Measurements from ENCODE around the gene PYHIN1. TPM values are rescaled to one million over a fixed set of nuclear protein-coding genes. Genes with fewer than 3 reads are reported as not detected.

PYHIN1 gene
- total and polyA plus RNA-seq, 2 experiments from 2014 or later = not detected

GRCh38 chr1:158969166-158969565 is 37.8 kb downstream of the PYHIN1 start (continued):
- no peak for TF ChIP-seq EZH2 (IDR thresholded peaks at IDR 0.05; ENCODE audit: low read depth, unreplicated experiment)
- no peak for TF ChIP-seq POLR2AphosphoS5 (IDR thresholded peaks at IDR 0.05; ENCODE audit: low read depth)
- TF ChIP-seq CTCF (conservative IDR thresholded peaks at IDR 0.05; ENCODE audit: low read depth in 2 of 2) = no peak
- TF ChIP-seq, protein P1, sequence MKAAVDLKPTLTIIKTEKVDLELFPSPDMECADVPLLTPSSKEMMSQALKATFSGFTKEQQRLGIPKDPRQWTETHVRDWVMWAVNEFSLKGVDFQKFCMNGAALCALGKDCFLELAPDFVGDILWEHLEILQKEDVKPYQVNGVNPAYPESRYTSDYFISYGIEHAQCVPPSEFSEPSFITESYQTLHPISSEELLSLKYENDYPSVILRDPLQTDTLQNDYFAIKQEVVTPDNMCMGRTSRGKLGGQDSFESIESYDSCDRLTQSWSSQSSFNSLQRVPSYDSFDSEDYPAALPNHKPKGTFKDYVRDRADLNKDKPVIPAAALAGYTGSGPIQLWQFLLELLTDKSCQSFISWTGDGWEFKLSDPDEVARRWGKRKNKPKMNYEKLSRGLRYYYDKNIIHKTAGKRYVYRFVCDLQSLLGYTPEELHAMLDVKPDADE (IDR thresholded peaks at IDR 0.05) = no peak
- no peak for TF ChIP-seq JUNB (IDR thresholded peaks at IDR 0.05; ENCODE audit: unreplicated experiment)
- TF ChIP-seq STAT1 (IDR thresholded peaks at IDR 0.05; ENCODE audit: unreplicated experiment) = no peak

DNA sequence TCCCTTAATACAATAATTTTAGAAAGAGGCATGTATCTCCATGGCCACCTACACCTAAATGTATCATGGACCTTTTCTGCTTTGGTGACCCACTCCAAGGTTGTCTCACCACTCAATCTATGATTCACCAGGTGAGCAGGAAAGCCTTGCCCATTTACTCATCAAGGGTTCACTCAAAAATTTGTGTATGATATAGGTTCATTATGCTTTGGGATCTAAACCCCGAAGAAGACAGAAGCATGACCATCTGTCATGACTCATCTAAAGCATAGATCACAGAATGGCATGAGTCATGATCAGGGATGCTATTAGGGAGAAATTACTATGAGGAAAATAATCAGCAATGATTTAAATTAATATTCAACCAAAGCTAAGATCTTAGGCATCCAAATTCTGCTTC is 38.5 kb downstream of the PYHIN1 start:
- no peaks in the 10 kb centered on the region for H3K9me3 Mint-ChIP-seq
- no peak overlapping the region for H3K4me3 ChIP-seq
- DNase-seq (ENCODE audit: low spot score) = no peak
- no peaks in the 10 kb centered on the region for H3K27me3 Mint-ChIP-seq (ENCODE audit: insufficient read depth, low read depth, poor library complexity)
- H3K4me3 Mint-ChIP-seq = no peak overlapping the region
- no peaks in the 10 kb centered on the region for H3K4me1 Mint-ChIP-seq
- no peaks in the 10 kb centered on the region for H3K36me3 ChIP-seq (ENCODE audit: insufficient read depth)
- no peaks in the 10 kb centered on the region for H3K79me2 ChIP-seq (replicated peaks; ENCODE audit: insufficient read depth)
- H2AFZ ChIP-seq = no peak overlapping the region
- H3K36me3 Mint-ChIP-seq (ENCODE audit: low read depth) = no peaks in the 10 kb centered on the region
- H4K20me1 ChIP-seq (replicated peaks; ENCODE audit: insufficient read depth) = no peaks in the 10 kb centered on the region
- no peaks in the 10 kb centered on the region for H3K4me1 ChIP-seq (ENCODE audit: insufficient read depth)
- H3K4me2 ChIP-seq = no peak overlapping the region
- H3F3A ChIP-seq (replicated peaks; ENCODE audit: low read depth) = no peaks in the 10 kb centered on the region
- peaks cover 6% of the 10 kb centered on the region; the same call in 1 of the 2 replicates for H3K9me2 ChIP-seq (ENCODE audit: insufficient read depth)
- H3K27ac ChIP-seq (ENCODE audit: low read depth) = no peak overlapping the region
- H3K27me3 ChIP-seq (ENCODE audit: insufficient read depth) = no peaks in the 10 kb centered on the region
- ATAC-seq = no peak
- H3K27ac Mint-ChIP-seq = no peak overlapping the region
- no peak for TF ChIP-seq ZNF331 (CRISPR knock-in tag; IDR thresholded peaks at IDR 0.05; ENCODE audit: low read depth)
- TF ChIP-seq, protein P1 (IDR thresholded peaks at IDR 0.05) = no peak
- no peak for TF ChIP-seq REST (IDR thresholded peaks at IDR 0.05; ENCODE audit: unreplicated experiment)
- TF ChIP-seq CTCF (conservative IDR thresholded peaks at IDR 0.05; ENCODE audit: low read depth in 2 of 2) = no peak
- no peak for TF ChIP-seq ZNF114 (CRISPR knock-in tag; IDR thresholded peaks at IDR 0.05)
- no peak for TF ChIP-seq CREB1 (CRISPR knock-in tag; IDR thresholded peaks at IDR 0.05; ENCODE audit: low read depth)
- TF ChIP-seq JUNB (IDR thresholded peaks at IDR 0.05; ENCODE audit: unreplicated experiment) = no peak
